HEK293 (cell line): ENCODE measurements around the gene WFDC12.

Source experiments
- CTCF ChIA-PET: fragments of 350-600 bp; formaldehyde crosslinking; extraction: SDS; loops from one replicate; lab custom pipeline; 2021; ENCODE audit warnings: antibody characterized with exemption; lab: Yijun Ruan, JAX
- POLR2A ChIA-PET: fragments of 300-600 bp; formaldehyde crosslinking; extraction: SDS; loops from one replicate; lab custom pipeline; 2020; ENCODE audit warnings: antibody characterized with exemption, inconsistent platforms; lab: Yijun Ruan, JAX
- H3K27ac ChIP-seq: fragments of 200-500 bp; sonication (Bioruptor generic); 2 replicates; pipeline ENCODE4 v1.5.1; 2014; ENCODE audit warnings: low read depth, low read length, control low read depth, inconsistent platforms; ENCODE audit errors: extremely low read depth
- H3K36me3 ChIP-seq, 2 experiments: fragments of 200-500 bp in 1 of 2; sonication (Bioruptor generic) in 1 of 2; 1 replicate in 1 of 2; 2 replicates in 1 of 2; pipeline ENCODE4 v1.5.1; 2014 to 2017; ENCODE audit warnings: inconsistent platforms in 2 of 2, low read length in 2 of 2; ENCODE audit not compliant: control insufficient read depth in 2 of 2, insufficient read depth in 1 of 2
- H3K4me1 ChIP-seq: fragments of 200-500 bp; sonication (Bioruptor generic); 2 replicates; pipeline ENCODE4 v1.5.1; 2014; ENCODE audit warnings: mild to moderate bottlenecking, low read length, inconsistent platforms; ENCODE audit not compliant: control insufficient read depth, insufficient read depth
- H3K4me3 ChIP-seq: 2 replicates; pipeline ENCODE4 v1.5.1; 2011; ENCODE audit warnings: low read depth, mild to moderate bottlenecking, control low read depth, low read length, moderate library complexity
- H3K9me3 ChIP-seq: fragments of 200-500 bp; sonication (Bioruptor generic); 2 replicates; pipeline ENCODE4 v1.5.1; 2014; ENCODE audit warnings: low read depth, low read length, inconsistent platforms; ENCODE audit not compliant: control insufficient read depth, insufficient read depth
- FEZF1 ChIP-seq: fragments of 450-650 bp; formaldehyde crosslinking; IDR thresholded peaks from 2 replicates; pipeline ENCODE4 v1.5.1; 2016; ENCODE audit warnings: missing biosample characterization, missing genetic modification characterization
- GLI2 ChIP-seq: fragments of 450-650 bp; formaldehyde crosslinking; IDR thresholded peaks from 2 replicates; pipeline ENCODE4; 2017; ENCODE audit warnings: missing biosample characterization, missing genetic modification characterization, low read depth, borderline replicate concordance
- GLI4 ChIP-seq: fragments of 450-650 bp; formaldehyde crosslinking; IDR thresholded peaks from 2 replicates; pipeline ENCODE4 v1.5.1; 2016; ENCODE audit warnings: missing biosample characterization, missing genetic modification characterization
- OSR2 ChIP-seq: fragments of 450-650 bp; formaldehyde crosslinking; IDR thresholded peaks from 2 replicates; pipeline ENCODE4 v1.5.1; 2016; ENCODE audit warnings: missing biosample characterization, missing genetic modification characterization
- PRDM10 ChIP-seq: fragments of 450-650 bp; formaldehyde crosslinking; IDR thresholded peaks from 2 replicates; pipeline ENCODE4 v1.5.1; 2016; ENCODE audit warnings: missing biosample characterization, missing genetic modification characterization
- SCRT1 ChIP-seq: fragments of 450-650 bp; formaldehyde crosslinking; IDR thresholded peaks from 2 replicates; pipeline ENCODE4 v1.5.1; 2016; ENCODE audit warnings: missing biosample characterization, missing genetic modification characterization, borderline replicate concordance
- ZNF132 ChIP-seq: fragments of 450-650 bp; formaldehyde crosslinking; IDR thresholded peaks from 2 replicates; pipeline ENCODE4 v1.5.1; 2017; ENCODE audit warnings: missing biosample characterization, missing genetic modification characterization, borderline replicate concordance
- ZNF146 ChIP-seq: fragments of 450-650 bp; formaldehyde crosslinking; IDR thresholded peaks from 2 replicates; pipeline ENCODE4 v1.5.1; 2016; ENCODE audit warnings: missing biosample characterization, missing genetic modification characterization
- ZNF169 ChIP-seq: fragments of 450-650 bp; formaldehyde crosslinking; IDR thresholded peaks from 2 replicates; pipeline ENCODE4 v1.5.1; 2016; ENCODE audit warnings: missing biosample characterization, missing genetic modification characterization
- ZNF529 ChIP-seq: fragments of 450-650 bp; formaldehyde crosslinking; IDR thresholded peaks from 2 replicates; pipeline ENCODE4 v1.5.1; 2017; ENCODE audit warnings: missing genetic modification characterization, missing biosample characterization; ENCODE audit not compliant: insufficient replicate concordance
- ZNF658 ChIP-seq: fragments of 450-650 bp; formaldehyde crosslinking; IDR thresholded peaks from 2 replicates; pipeline ENCODE4; 2016; ENCODE audit warnings: missing biosample characterization, missing genetic modification characterization
- ZNF76 ChIP-seq: fragments of 450-650 bp; formaldehyde crosslinking; IDR thresholded peaks from 2 replicates; pipeline ENCODE4; 2016; ENCODE audit warnings: low read depth, missing biosample characterization, missing genetic modification characterization, borderline replicate concordance
- ZNF777 ChIP-seq: fragments of 450-650 bp; formaldehyde crosslinking; IDR thresholded peaks from 2 replicates; pipeline ENCODE4 v1.5.1; 2017; ENCODE audit warnings: missing biosample characterization, missing genetic modification characterization, borderline replicate concordance
- ZNF785 ChIP-seq: fragments of 450-650 bp; formaldehyde crosslinking; IDR thresholded peaks from 2 replicates; pipeline ENCODE4 v1.5.1; 2016; ENCODE audit warnings: missing biosample characterization, missing genetic modification characterization

WFDC12 gene

GRCh38 chr20:45080867-45081624 is 43.2 kb downstream of the WFDC12 start (continued):
- TF ChIP-seq PRDM10 (no peak), ZNF785 (no peak), ZNF76 (tag by site-specific recombination) (no peak), ZNF132 (no peak), ZNF169 (tag by site-specific recombination) (no peak), ZNF146 (tag by site-specific recombination) (no peak), ZNF777 (tag by site-specific recombination) (no peak), FEZF1 (no peak), ZNF658 (tag by site-specific recombination) (no peak), GLI4 (tag by site-specific recombination) (no peak), ZNF529 (no peak), OSR2 (tag by site-specific recombination) (no peak)

GRCh38 chr20:45077559-45077958 is 46.7 kb downstream of the WFDC12 start:
- no peaks in the 10 kb centered on the region for H3K9me3 ChIP-seq
- no peak overlapping the region for H3K4me3 ChIP-seq
- CTCF ChIA-PET, result interaction anchor here (0.5 to 2.4 kb wide), 5 partner anchors 34 to 172 kb away, joined by 3 to 9 read pairs (median 4); no protein-coding TSS in a partner anchor
- TF ChIP-seq GLI2 (tag by site-specific recombination), result no peak
- no peak for TF ChIP-seq SCRT1 (tag by site-specific recombination)
- TF ChIP-seq, all 188 proteins: peak for 0
- POLR2A ChIA-PET, result interaction anchor here (0.7 kb wide), 1 partner anchor 464 kb away, joined by 3 read pairs; no protein-coding TSS in a partner anchor
- no peak overlapping the region for H3K27ac ChIP-seq
- no peaks in the 10 kb centered on the region for H3K4me1 ChIP-seq
- peaks cover 4 to 52% of the 10 kb centered on the region in 2 experiments; a peak in 2 of 3 replicates for H3K36me3 ChIP-seq
